ENCODE results near the gene GDF10.

The GDF10 gene

GRCh38 chr10:47299611-47300428, at the start of gene GDF10:
TSS of gene GDF10 (plus strand) at chr10:47300197. CDS start at chr10:47300652, 455 bp downstream.
- DNase-seq = no peak
- TF ChIP-seq EZH2 (IDR thresholded peaks at IDR 0.05; ENCODE audit: borderline replicate concordance, low read depth, low read length, severe bottlenecking) (no peak), CTCF (IDR thresholded peaks at IDR 0.05; ENCODE audit: borderline replicate concordance, extremely low read depth, low read length, poor library complexity, severe bottlenecking) (no peak)
- Histone ChIP-seq H3K4me3 (ENCODE audit: low read depth in 1 of 2, low read length in 2 of 2) (no peak within 1 kb of the TSS), H4K20me1 (ENCODE audit: insufficient read depth, low read length) (no peaks in the 10 kb centered on the region), H3K79me2 (ENCODE audit: insufficient read depth, low read length) (no peaks in the 10 kb centered on the region), H3K27ac (ENCODE audit: low read length) (no peak within 1 kb of the TSS), H3K4me1 (ENCODE audit: insufficient read depth, low read length) (no peaks in the 10 kb centered on the region), H3K36me3 (ENCODE audit: insufficient read depth, low read length) (no peaks in the 10 kb centered on the region), H3K9me3 (ENCODE audit: insufficient read depth, low read length, severe bottlenecking) (no peaks in the 10 kb centered on the region), H3K4me2 (ENCODE audit: insufficient read depth, low read length) (no peak within 1 kb of the TSS), H3K27me3 (ENCODE audit: insufficient read depth, low read length, poor library complexity) (no peaks in the 10 kb centered on the region), H3K9ac (ENCODE audit: low read depth, low read length) (no peak within 1 kb of the TSS), H2AFZ (ENCODE audit: low read depth, low read length) (no peak within 1 kb of the TSS)
- no peak for ATAC-seq (ENCODE audit: insufficient read depth, low read depth)

- ATAC-seq (ENCODE audit: insufficient read depth, low read depth) (no peak), DNase-seq (no peak)
- Histone ChIP-seq H3K9me3 (ENCODE audit: insufficient read depth, low read length, severe bottlenecking) (no peaks in the 10 kb centered on the region), H3K36me3 (ENCODE audit: insufficient read depth, low read length) (no peaks in the 10 kb centered on the region), H3K79me2 (ENCODE audit: insufficient read depth, low read length) (no peaks in the 10 kb centered on the region), H3K4me1 (ENCODE audit: insufficient read depth, low read length) (peaks cover 49% of the 10 kb centered on the region), H3K4me2 (ENCODE audit: insufficient read depth, low read length) (no peak overlapping the region), H2AFZ (ENCODE audit: low read depth, low read length) (no peak overlapping the region), H3K9ac (ENCODE audit: low read depth, low read length) (no peak overlapping the region), H3K27me3 (ENCODE audit: insufficient read depth, low read length, poor library complexity) (no peaks in the 10 kb centered on the region), H3K4me3 (ENCODE audit: low read depth in 1 of 2, low read length in 2 of 2) (no peak overlapping the region), H4K20me1 (ENCODE audit: insufficient read depth, low read length) (no peaks in the 10 kb centered on the region), H3K27ac (ENCODE audit: low read length) (no peak overlapping the region; the same call in 1 of the 2 replicates)
- no peak for TF ChIP-seq EZH2 (IDR thresholded peaks at IDR 0.05; ENCODE audit: borderline replicate concordance, low read depth, low read length, severe bottlenecking)
- no peak for TF ChIP-seq CTCF (IDR thresholded peaks at IDR 0.05; ENCODE audit: borderline replicate concordance, extremely low read depth, low read length, poor library complexity, severe bottlenecking)
Observed at GRCh38 chr10:47252093-47252780, 47.8 kb upstream of the GDF10 start.

GRCh38 chr10:47253030-47253637, 46.9 kb upstream of the GDF10 start:
- no peak overlapping the region for H2AFZ ChIP-seq (ENCODE audit: low read depth, low read length)
- H3K36me3 ChIP-seq (ENCODE audit: insufficient read depth, low read length) = no peaks in the 10 kb centered on the region
- no peaks in the 10 kb centered on the region for H3K9me3 ChIP-seq (ENCODE audit: insufficient read depth, low read length, severe bottlenecking)
- TF ChIP-seq EZH2 (IDR thresholded peaks at IDR 0.05; ENCODE audit: borderline replicate concordance, low read depth, low read length, severe bottlenecking) = no peak
- no peak for TF ChIP-seq CTCF (IDR thresholded peaks at IDR 0.05; ENCODE audit: borderline replicate concordance, extremely low read depth, low read length, poor library complexity, severe bottlenecking)
- no peak overlapping the region for H3K4me2 ChIP-seq (ENCODE audit: insufficient read depth, low read length)
- ATAC-seq (ENCODE audit: insufficient read depth, low read depth) (no peak), DNase-seq (no peak)
- H3K27ac ChIP-seq (ENCODE audit: low read length) = no peak overlapping the region
- H3K79me2 ChIP-seq (ENCODE audit: insufficient read depth, low read length) = no peaks in the 10 kb centered on the region
- H3K9ac ChIP-seq (ENCODE audit: low read depth, low read length) = no peak overlapping the region
- no peak overlapping the region for H3K4me3 ChIP-seq (ENCODE audit: low read depth in 1 of 2, low read length in 2 of 2)
- H3K27me3 ChIP-seq (ENCODE audit: insufficient read depth, low read length, poor library complexity) = no peaks in the 10 kb centered on the region
- H4K20me1 ChIP-seq (ENCODE audit: insufficient read depth, low read length) = no peaks in the 10 kb centered on the region
- H3K4me1 ChIP-seq (ENCODE audit: insufficient read depth, low read length) = peaks cover 58% of the 10 kb centered on the region

All from DND-41 (cell line).